GM12892 (cell line): ENCODE measurements around the gene DDX47.

Source experiments
- POLR2A ChIP-seq: IDR thresholded peaks from 2 replicates; pipeline ENCODE4 v1.6.1; 2011; ENCODE audit warnings: low read depth, low read length, control low read depth
- POLR2AphosphoS5 ChIP-seq: IDR thresholded peaks from 2 replicates; pipeline ENCODE4 v1.6.1; 2011; ENCODE audit warnings: low read depth, low read length, control low read depth

- TF ChIP-seq POLR2AphosphoS5, result no peak
- no peak for TF ChIP-seq POLR2A
These were observed 10.7 kb downstream of the DDX47 start for GRCh38 chr12:12823811-12824210.
